A673 (cell line): ENCODE results near the gene GPR157.

Experiments used
- CTCF ChIP-seq: fragments of 300-800, 200-600 bp; sonication (generic); conservative IDR thresholded peaks from 2 replicates; pipeline ENCODE4 v1.5.1; 2017; ENCODE audit warnings: low read depth, mild to moderate bottlenecking, antibody characterized with exemption, low read length, moderate library complexity, mixed read lengths
- EZH2 ChIP-seq: fragments of 200-600 bp; sonication (generic); IDR thresholded peaks from 2 replicates; pipeline ENCODE4 v1.6.1; 2017; ENCODE audit warnings: borderline replicate concordance, low read depth, mild to moderate bottlenecking, mixed read lengths, antibody characterized with exemption, low read length; ENCODE audit not compliant: poor library complexity, severe bottlenecking

DNA sequence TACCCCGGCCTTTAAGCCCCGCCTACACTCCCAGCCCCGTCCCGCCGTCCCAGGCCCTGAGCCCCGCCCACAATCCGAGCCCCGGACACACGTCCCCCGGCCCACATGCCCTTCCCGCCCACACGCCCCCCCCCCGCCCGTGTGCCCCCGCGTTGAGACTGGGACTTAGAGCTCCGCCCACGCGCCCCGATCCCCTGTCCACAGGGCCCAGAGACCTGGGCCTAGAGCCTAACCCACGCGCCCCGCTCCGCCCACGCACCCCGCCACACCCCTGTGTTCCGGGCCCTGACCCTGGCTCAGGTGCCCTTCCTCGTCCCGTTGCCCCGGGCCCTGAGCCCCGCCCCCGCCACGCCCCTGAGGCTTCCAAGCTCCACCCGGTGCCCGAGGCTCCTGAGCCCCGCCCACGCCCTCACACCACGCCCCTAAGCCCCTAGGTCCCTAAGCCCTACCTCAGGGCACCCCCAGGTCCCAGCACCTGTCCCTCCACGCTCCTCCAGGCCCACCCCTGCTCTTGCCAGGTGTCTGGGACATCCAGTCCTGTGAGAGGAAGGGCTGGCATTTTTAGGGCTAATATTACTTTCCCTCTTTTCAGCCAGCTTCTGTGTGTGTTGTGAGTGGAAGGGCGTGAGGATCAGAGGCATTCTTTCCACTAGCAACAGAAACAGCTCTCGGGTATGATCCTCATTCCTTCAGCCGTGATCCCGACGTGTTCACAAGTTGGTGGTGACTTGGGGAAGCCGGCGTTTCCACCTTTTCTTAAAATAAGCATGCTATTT lies 552 bp upstream of the GPR157 start:
- no peak for TF ChIP-seq CTCF
- TF ChIP-seq EZH2: no peak
